ENCODE measurements around the gene TCEANC2.

- no peak for TF ChIP-seq CTCF (IDR thresholded peaks at IDR 0.05; ENCODE audit: low read depth, low read length, missing input control)
- TF ChIP-seq, protein P1, sequence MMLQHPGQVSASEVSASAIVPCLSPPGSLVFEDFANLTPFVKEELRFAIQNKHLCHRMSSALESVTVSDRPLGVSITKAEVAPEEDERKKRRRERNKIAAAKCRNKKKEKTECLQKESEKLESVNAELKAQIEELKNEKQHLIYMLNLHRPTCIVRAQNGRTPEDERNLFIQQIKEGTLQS (IDR thresholded peaks at IDR 0.05): no peak
- no peak for TF ChIP-seq SP1 (IDR thresholded peaks at IDR 0.05)
- no peak for TF ChIP-seq JUND (IDR thresholded peaks at IDR 0.05)
- no peak for TF ChIP-seq GABPA (IDR thresholded peaks at IDR 0.05 in 1 of 2, conservative IDR thresholded peaks at IDR 0.05 in 1 of 2)
- TF ChIP-seq TAF1 (conservative IDR thresholded peaks at IDR 0.05): no peak
- TF ChIP-seq, protein P2, sequence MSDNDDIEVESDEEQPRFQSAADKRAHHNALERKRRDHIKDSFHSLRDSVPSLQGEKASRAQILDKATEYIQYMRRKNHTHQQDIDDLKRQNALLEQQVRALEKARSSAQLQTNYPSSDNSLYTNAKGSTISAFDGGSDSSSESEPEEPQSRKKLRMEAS (IDR thresholded peaks at IDR 0.05): no peak
- TF ChIP-seq, protein P3, sequence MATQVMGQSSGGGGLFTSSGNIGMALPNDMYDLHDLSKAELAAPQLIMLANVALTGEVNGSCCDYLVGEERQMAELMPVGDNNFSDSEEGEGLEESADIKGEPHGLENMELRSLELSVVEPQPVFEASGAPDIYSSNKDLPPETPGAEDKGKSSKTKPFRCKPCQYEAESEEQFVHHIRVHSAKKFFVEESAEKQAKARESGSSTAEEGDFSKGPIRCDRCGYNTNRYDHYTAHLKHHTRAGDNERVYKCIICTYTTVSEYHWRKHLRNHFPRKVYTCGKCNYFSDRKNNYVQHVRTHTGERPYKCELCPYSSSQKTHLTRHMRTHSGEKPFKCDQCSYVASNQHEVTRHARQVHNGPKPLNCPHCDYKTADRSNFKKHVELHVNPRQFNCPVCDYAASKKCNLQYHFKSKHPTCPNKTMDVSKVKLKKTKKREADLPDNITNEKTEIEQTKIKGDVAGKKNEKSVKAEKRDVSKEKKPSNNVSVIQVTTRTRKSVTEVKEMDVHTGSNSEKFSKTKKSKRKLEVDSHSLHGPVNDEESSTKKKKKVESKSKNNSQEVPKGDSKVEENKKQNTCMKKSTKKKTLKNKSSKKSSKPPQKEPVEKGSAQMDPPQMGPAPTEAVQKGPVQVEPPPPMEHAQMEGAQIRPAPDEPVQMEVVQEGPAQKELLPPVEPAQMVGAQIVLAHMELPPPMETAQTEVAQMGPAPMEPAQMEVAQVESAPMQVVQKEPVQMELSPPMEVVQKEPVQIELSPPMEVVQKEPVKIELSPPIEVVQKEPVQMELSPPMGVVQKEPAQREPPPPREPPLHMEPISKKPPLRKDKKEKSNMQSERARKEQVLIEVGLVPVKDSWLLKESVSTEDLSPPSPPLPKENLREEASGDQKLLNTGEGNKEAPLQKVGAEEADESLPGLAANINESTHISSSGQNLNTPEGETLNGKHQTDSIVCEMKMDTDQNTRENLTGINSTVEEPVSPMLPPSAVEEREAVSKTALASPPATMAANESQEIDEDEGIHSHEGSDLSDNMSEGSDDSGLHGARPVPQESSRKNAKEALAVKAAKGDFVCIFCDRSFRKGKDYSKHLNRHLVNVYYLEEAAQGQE (IDR thresholded peaks at IDR 0.05): no peak
Observed at GRCh38 chr1:54138994-54139393, 85.6 kb downstream of the TCEANC2 start.
